Measurements from ENCODE around the gene ZBTB48. TPM values are rescaled to one million over a fixed set of nuclear protein-coding genes. Genes with fewer than 3 reads are reported as not detected.

ZBTB48 gene
- polyA plus RNA-seq (2013, experiment 1 of 2): 20.0 TPM
- polyA plus RNA-seq (2013, experiment 2 of 2): 18.6 TPM

DNA sequence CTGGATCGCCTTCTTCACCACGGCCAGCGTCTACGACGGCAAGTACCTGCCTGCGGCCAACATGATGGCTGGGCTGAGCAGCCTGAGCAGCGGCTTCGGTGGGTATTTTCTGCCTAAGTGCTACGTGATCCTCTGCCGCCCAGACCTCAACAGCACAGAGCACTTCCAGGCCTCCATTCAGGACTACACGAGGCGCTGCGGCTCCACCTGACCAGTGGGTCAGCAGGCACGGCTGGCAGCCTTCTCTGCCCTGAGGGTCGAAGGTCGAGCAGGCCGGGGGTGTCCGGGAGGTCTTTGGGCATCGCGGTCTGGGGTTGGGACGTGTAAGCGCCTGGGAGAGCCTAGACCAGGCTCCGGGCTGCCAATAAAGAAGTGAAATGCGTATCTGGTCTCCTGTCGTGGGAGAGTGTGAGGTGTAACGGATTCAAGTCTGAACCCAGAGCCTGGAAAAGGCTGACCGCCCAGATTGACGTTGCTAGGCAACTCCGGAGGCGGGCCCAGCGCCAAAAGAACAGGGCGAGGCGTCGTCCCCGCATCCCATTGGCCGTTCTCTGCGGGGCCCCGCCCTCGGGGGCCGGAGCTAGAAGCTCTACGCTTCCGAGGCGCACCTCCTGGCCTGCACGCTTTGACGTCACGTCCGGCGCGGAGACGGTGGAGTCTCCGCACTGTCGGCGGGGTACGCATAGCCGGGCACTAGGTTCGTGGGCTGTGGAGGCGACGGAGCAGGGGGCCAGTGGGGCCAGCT, at the start of gene ZBTB48:
TSS of gene ZBTB48 (plus strand) at position 621 of the 745 bp plus-strand sequence. CDS start 616 bp downstream, outside the sequence.
- 22% methylated on average over 44 to 55 of the region's 58 CpGs for WGBS, 2 experiments (ENCODE audit: insufficient coverage in 2 of 2)
- Histone ChIP-seq H3K27ac (ENCODE audit: low read depth, low read length, severe bottlenecking) (peak within 1 kb of the TSS; percentile 88), H3K36me3 (ENCODE audit: control insufficient read depth, insufficient read depth, low read length) (peaks cover 11% of the 10 kb centered on the region)

DNA sequence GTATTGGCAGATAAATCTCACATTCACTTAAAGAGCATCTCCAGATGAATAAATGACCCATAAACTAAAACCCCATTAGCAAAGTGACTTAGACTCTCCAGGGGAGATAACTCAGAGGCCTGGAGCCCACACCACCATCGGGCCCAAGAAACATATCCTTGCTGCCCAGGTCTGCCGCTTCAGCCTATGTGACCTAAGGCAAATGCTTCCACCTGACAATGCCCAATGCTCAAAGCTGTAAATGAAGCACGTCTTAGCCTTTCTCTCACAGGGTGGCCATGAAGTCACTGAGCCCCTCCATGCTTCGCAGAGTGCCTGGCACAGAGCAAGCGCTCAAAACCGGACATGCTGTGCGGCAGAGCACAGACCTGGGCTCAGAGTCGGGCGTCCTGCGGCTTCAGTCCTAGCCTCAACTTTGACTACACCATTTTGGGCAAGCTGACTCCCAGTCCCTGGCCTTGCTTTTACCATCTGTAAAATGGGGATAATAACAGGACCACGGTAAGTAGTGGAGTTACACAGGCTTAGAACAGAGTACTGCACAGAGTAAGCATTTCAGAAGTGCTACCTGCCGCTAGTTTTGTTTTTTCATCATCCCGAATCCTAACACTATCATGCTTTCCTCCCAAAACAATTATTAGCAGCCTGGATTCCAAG, 49.2 kb upstream of the ZBTB48 start:
- Histone ChIP-seq H3K4me1 (ENCODE audit: control insufficient read depth, insufficient read depth, low read length, poor library complexity, severe bottlenecking) (no peaks in the 10 kb centered on the region), H3K9me3 (ENCODE audit: control insufficient read depth, low read length) (no peaks in the 10 kb centered on the region), H3K4me3 (ENCODE audit: extremely low read depth, insufficient read depth, low read length, poor library complexity, severe bottlenecking) (no peak overlapping the region), H3K36me3 (ENCODE audit: control insufficient read depth, insufficient read depth, low read length) (peaks cover 89% of the 10 kb centered on the region), H3K27ac (ENCODE audit: low read depth, low read length, severe bottlenecking) (no peak overlapping the region)
- 95 to 96% methylated on average over 9 to 12 of the region's 13 CpGs for WGBS, 2 experiments (ENCODE audit: insufficient coverage in 2 of 2)

More for the DNA sequence above, at the start of gene ZBTB48:
- no peaks in the 10 kb centered on the region for H3K9me3 ChIP-seq (ENCODE audit: control insufficient read depth, low read length)
- H3K4me1 ChIP-seq (ENCODE audit: control insufficient read depth, insufficient read depth, low read length, poor library complexity, severe bottlenecking): peaks cover 20% of the 10 kb centered on the region
- H3K4me3 ChIP-seq (ENCODE audit: extremely low read depth, insufficient read depth, low read length, poor library complexity, severe bottlenecking): peak within 1 kb of the TSS; percentile 90

DNA sequence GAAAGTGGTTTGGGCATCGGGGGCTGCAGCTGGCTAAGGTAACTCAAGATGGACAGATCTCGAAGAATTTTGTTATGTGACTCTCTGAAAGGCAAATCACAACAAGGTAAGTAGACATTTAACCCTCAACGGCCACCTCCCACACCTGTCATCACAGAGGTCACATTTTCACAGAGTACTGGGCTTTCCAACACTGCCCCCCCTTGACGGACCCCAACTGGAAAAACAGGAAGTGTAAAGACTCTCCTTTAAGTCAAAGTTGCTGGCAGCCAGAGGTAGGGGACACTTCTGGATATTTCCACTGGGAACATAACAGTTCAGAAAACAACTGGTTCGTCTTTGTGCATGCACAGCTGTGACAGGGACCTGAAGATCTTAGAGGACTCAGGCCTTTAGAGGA, 47.8 kb upstream of the ZBTB48 start:
- no peak overlapping the region for H3K27ac ChIP-seq (ENCODE audit: low read depth, low read length, severe bottlenecking)
- WGBS, 2 experiments (ENCODE audit: insufficient coverage in 2 of 2): 94 to 95% methylated on average over 3 to 5 of the region's 5 CpGs
- H3K9me3 ChIP-seq (ENCODE audit: control insufficient read depth, low read length): no peaks in the 10 kb centered on the region
- no peaks in the 10 kb centered on the region for H3K4me1 ChIP-seq (ENCODE audit: control insufficient read depth, insufficient read depth, low read length, poor library complexity, severe bottlenecking)
- H3K4me3 ChIP-seq (ENCODE audit: extremely low read depth, insufficient read depth, low read length, poor library complexity, severe bottlenecking): no peak overlapping the region
- peaks cover 89% of the 10 kb centered on the region for H3K36me3 ChIP-seq (ENCODE audit: control insufficient read depth, insufficient read depth, low read length)

DNA sequence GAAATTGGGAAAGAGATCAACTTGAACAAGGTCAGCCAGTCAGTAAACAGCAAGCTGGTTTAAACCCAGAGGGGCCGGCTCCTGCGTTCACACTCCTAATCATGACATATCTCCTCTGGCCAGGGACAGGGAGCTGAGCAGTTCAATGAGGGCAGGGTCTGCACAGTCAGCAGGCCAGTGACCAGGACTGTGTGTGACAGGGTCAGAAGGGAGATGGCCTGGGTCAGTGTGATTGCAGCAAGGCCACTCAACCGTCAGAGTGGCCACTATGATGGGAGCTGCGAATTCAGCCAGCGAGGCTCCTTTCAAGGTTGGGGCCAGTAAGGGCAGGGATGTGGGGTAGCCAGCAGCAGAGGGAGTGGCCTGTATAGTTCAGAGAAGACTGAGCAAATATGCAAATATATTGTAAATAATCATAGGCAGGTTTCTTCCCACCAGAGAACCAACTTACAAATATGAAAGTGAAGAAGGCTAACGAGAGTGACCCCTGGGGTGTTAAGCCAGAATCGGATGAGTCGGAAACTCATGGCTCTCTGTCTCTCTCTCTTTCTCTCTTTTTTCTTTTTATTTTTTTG, 45.5 kb upstream of the ZBTB48 start:
- no peak overlapping the region for H3K4me3 ChIP-seq (ENCODE audit: extremely low read depth, insufficient read depth, low read length, poor library complexity, severe bottlenecking)
- H3K4me1 ChIP-seq (ENCODE audit: control insufficient read depth, insufficient read depth, low read length, poor library complexity, severe bottlenecking): no peaks in the 10 kb centered on the region
- no peaks in the 10 kb centered on the region for H3K9me3 ChIP-seq (ENCODE audit: control insufficient read depth, low read length)
- peaks cover 74% of the 10 kb centered on the region for H3K36me3 ChIP-seq (ENCODE audit: control insufficient read depth, insufficient read depth, low read length)
- WGBS, 2 experiments (ENCODE audit: insufficient coverage in 2 of 2): 87 to 92% methylated on average over 7 to 8 of the region's 8 CpGs
- no peak overlapping the region for H3K27ac ChIP-seq (ENCODE audit: low read depth, low read length, severe bottlenecking)

DNA sequence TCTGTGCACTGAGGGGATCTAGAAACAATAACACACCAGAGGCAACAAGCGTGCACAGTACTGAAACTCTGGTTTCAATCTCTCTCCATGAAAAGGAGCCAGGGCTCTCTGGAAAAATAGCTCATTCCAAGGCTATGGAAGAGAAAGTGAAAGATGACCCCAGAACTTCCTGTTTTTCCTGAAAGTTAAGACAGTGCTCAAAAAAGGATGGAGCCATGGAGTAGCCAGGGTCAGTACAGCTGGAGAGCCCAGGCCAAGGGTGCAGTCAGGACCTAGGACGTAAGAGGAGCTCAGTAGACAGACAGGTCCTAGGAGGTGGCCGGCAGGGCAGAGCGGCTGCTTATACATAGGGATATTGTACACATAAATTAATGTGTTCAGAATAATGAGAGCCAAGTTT, 44.6 kb upstream of the ZBTB48 start:
- WGBS, 2 experiments (ENCODE audit: insufficient coverage in 2 of 2): 90 to 100% methylated on average over 1 to 2 of the region's 4 CpGs
- Histone ChIP-seq H3K9me3 (ENCODE audit: control insufficient read depth, low read length) (no peaks in the 10 kb centered on the region), H3K4me3 (ENCODE audit: extremely low read depth, insufficient read depth, low read length, poor library complexity, severe bottlenecking) (no peak overlapping the region), H3K36me3 (ENCODE audit: control insufficient read depth, insufficient read depth, low read length) (peaks cover 66% of the 10 kb centered on the region), H3K27ac (ENCODE audit: low read depth, low read length, severe bottlenecking) (no peak overlapping the region), H3K4me1 (ENCODE audit: control insufficient read depth, insufficient read depth, low read length, poor library complexity, severe bottlenecking) (no peaks in the 10 kb centered on the region)

DNA sequence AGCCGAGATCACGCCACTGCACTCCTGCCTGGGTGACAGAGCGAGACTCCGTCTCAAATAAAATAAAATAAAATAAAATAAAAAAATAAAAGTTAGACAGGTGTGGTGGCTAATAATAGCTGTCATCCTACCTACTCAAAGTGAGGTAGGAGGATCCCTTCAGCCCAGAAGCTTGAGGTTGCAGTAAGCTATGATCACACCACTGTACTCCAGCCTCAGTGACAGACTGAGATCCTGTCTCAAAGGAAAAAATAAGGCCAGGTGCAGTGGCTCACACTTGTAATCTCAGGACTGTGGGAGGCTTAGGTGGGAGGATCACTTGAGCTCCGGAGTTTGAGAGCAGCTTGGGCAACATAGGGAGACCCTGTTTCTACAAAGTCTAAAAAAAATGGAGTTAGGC, 43.5 kb upstream of the ZBTB48 start:
- no peak overlapping the region for H3K4me3 ChIP-seq (ENCODE audit: extremely low read depth, insufficient read depth, low read length, poor library complexity, severe bottlenecking)
- no peaks in the 10 kb centered on the region for H3K4me1 ChIP-seq (ENCODE audit: control insufficient read depth, insufficient read depth, low read length, poor library complexity, severe bottlenecking)
- peaks cover 66% of the 10 kb centered on the region for H3K36me3 ChIP-seq (ENCODE audit: control insufficient read depth, insufficient read depth, low read length)
- H3K27ac ChIP-seq (ENCODE audit: low read depth, low read length, severe bottlenecking): no peak overlapping the region
- no peaks in the 10 kb centered on the region for H3K9me3 ChIP-seq (ENCODE audit: control insufficient read depth, low read length)
- 75% methylated on average over 1 of the region's 5 CpGs; no CpG with 5 or more reads in 1 of the 2 experiments for WGBS, 2 experiments (ENCODE audit: insufficient coverage in 2 of 2)

DNA sequence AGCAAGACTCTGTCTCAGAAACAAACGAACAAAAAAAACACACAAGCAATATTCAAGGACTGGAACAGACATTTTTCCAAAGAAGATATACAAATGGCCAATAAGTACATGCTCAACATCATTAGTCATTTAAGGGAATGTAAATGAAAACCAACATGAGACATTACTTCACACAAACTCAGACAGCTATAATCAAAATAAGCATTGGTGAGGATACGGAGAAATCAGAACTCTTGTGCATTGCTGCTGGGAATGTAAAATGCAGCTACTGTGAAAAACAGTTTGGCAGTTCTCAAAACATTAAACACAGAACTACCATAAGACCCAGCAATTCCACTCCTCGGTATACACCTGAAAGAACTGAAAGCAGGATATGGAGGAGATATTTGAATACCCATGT, 40.8 kb upstream of the ZBTB48 start:
- H3K9me3 ChIP-seq (ENCODE audit: control insufficient read depth, low read length): no peaks in the 10 kb centered on the region
- H3K27ac ChIP-seq (ENCODE audit: low read depth, low read length, severe bottlenecking): no peak overlapping the region
- no peaks in the 10 kb centered on the region for H3K4me1 ChIP-seq (ENCODE audit: control insufficient read depth, insufficient read depth, low read length, poor library complexity, severe bottlenecking)
- H3K36me3 ChIP-seq (ENCODE audit: control insufficient read depth, insufficient read depth, low read length): peaks cover 56% of the 10 kb centered on the region
- WGBS, 2 experiments (ENCODE audit: insufficient coverage in 2 of 2): no CpG with 5 or more reads among the region's 3 CpGs
- H3K4me3 ChIP-seq (ENCODE audit: extremely low read depth, insufficient read depth, low read length, poor library complexity, severe bottlenecking): no peak overlapping the region

DNA sequence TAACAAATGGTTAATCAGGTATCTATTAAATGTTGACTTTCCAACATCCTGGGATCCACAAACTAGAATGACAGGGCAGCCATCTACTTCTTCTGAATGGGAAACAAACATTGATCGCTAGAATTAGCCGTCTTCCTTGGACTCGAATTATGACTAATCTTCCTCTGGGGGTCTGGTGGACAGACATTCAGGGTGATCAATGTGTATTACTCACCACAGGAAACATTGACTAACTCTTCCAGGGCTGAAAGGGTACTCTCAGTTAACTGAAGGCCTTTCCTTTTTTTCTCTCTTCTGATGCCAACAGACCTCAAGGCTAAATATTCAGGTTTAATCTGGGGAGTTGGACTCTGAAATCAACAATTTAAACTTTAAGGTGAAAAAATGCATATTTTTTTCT, 35.0 kb upstream of the ZBTB48 start:
- Histone ChIP-seq H3K4me3 (ENCODE audit: extremely low read depth, insufficient read depth, low read length, poor library complexity, severe bottlenecking) (no peak overlapping the region), H3K4me1 (ENCODE audit: control insufficient read depth, insufficient read depth, low read length, poor library complexity, severe bottlenecking) (peaks cover 15% of the 10 kb centered on the region), H3K27ac (ENCODE audit: low read depth, low read length, severe bottlenecking) (peak overlapping the region; percentile 78), H3K9me3 (ENCODE audit: control insufficient read depth, low read length) (no peaks in the 10 kb centered on the region), H3K36me3 (ENCODE audit: control insufficient read depth, insufficient read depth, low read length) (peaks cover 72% of the 10 kb centered on the region)
- 93 to 96% methylated on average over 3 of the region's 3 CpGs for WGBS, 2 experiments (ENCODE audit: insufficient coverage in 2 of 2)

DNA sequence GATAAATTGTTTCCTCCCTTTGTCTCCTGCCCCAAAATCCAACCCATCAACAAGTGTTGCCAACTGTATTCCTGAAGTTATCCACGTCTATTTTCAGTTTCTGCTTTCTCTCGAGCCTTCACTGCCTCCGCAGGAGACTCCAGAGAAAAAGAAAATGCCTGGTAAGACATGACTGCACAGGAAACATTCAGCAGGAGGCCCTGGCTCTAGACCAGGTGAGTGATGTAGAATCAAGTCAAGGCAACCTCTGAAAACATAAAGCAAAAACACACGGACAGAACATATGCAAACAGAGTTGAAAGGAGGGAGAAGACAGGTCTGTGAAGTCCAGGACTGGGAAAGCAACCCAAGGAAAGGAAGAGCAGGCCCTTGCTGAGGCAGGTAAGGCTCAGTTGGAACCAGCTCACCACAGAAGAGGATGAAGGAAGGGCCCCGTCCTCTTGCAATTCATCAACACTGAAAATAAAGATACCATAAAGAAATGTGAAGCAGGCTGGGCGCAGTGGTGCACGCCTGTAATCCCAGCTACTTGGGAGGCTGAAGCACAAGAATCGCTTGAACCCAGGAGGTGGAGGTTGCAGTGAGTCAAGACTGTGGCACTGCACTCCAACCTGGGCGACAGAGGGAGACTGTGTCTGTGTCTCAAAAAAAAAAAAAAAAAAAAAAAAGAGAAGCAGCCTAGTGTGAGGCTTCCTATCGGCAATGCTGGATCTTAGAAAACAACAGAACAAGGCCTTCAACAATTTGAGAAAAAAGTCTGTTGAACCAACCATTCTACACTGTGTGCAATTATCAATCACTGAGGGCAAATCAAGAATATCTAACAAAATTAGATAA, 34.3 kb upstream of the ZBTB48 start:
- no peaks in the 10 kb centered on the region for H3K9me3 ChIP-seq (ENCODE audit: control insufficient read depth, low read length)
- peaks cover 74% of the 10 kb centered on the region for H3K36me3 ChIP-seq (ENCODE audit: control insufficient read depth, insufficient read depth, low read length)
- H3K4me1 ChIP-seq (ENCODE audit: control insufficient read depth, insufficient read depth, low read length, poor library complexity, severe bottlenecking): peaks cover 15% of the 10 kb centered on the region
- 78 to 84% methylated on average over 6 to 7 of the region's 10 CpGs for WGBS, 2 experiments (ENCODE audit: insufficient coverage in 2 of 2)
- no peak overlapping the region for H3K4me3 ChIP-seq (ENCODE audit: extremely low read depth, insufficient read depth, low read length, poor library complexity, severe bottlenecking)
- peak overlapping the region; percentile 78 for H3K27ac ChIP-seq (ENCODE audit: low read depth, low read length, severe bottlenecking)

DNA sequence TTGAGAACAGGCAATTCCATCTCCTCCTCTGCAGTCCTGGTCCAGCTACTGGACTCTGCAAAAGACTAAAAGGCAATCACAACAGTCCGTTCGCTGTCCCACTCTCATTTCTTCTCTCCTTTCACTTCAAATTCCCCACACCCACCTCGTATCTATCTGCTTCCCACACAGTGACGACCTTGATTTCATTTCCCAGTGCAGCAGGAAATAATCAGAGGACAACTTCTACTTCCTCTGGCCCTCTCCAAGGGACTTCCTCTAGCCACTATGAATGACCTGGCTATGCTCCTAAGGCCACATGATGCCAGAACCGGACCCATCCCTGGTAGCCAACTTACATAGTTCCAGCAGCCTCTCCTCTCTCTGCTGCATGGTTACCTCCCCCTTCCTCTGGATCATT, 33.5 kb upstream of the ZBTB48 start:
- no peak overlapping the region for H3K4me3 ChIP-seq (ENCODE audit: extremely low read depth, insufficient read depth, low read length, poor library complexity, severe bottlenecking)
- no peaks in the 10 kb centered on the region for H3K9me3 ChIP-seq (ENCODE audit: control insufficient read depth, low read length)
- 92 to 94% methylated on average over 5 of the region's 5 CpGs for WGBS, 2 experiments (ENCODE audit: insufficient coverage in 2 of 2)
- H3K4me1 ChIP-seq (ENCODE audit: control insufficient read depth, insufficient read depth, low read length, poor library complexity, severe bottlenecking): peaks cover 15% of the 10 kb centered on the region
- H3K36me3 ChIP-seq (ENCODE audit: control insufficient read depth, insufficient read depth, low read length): peaks cover 73% of the 10 kb centered on the region
- H3K27ac ChIP-seq (ENCODE audit: low read depth, low read length, severe bottlenecking): no peak overlapping the region
